HG02798 (cell line): ENCODE data around the gene HOXA10.

Experiments
- ATAC-seq: cut with Tn5 transposase; IDR thresholded peaks from one replicate; pipeline ENCODE4 v1.9.1; 2021; ENCODE audit warnings: mild to moderate bottlenecking; ENCODE audit not compliant: unreplicated experiment, poor library complexity

Gene HOXA10

DNA sequence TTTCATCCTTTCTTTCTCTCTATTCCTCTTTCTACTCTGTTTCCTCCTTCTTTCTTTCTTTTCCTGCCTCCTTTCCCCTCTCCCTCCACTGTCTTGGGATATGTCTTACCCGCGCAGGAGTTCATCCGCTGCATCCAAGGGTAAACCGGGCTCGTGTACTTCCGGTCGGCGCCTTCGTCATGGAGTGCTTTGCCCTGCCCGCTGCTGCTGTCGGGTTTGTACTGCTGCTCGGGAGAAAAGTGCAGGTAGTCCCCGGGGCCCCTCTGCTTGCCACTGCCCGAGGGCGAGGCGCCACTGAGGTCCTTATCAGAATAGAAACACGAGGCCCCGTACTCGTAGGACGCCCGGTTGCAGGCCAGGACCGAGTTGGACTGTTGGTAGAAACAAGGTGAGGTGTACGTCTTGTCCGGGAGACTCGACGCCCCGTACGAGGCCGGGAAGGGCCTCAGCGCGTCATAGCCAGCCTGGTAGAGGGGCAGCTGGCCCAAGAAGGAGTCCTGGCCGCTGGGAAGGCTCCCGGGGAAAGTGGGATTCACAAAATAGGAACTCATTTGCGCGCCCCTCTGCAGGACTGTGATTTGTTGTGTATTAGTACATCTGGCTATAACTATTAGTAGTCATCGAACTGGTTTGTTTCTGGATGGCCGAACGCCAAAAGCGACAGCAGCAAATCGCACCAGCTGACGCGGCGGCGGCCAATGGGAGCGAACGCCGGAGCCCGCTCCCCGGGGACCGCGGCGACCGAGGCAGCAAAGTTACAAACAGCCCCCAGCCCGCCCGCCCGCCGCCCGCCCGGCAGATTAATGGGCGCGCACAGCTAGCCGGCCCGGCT lies 26.7 kb downstream of the HOXA10 start, which contains the start of gene HOXA6:
TSS of gene HOXA6 (minus strand) at position 576 of the 832 bp plus-strand sequence. CDS start at position 551, 25 bp downstream.
- ATAC-seq = no peak

DNA sequence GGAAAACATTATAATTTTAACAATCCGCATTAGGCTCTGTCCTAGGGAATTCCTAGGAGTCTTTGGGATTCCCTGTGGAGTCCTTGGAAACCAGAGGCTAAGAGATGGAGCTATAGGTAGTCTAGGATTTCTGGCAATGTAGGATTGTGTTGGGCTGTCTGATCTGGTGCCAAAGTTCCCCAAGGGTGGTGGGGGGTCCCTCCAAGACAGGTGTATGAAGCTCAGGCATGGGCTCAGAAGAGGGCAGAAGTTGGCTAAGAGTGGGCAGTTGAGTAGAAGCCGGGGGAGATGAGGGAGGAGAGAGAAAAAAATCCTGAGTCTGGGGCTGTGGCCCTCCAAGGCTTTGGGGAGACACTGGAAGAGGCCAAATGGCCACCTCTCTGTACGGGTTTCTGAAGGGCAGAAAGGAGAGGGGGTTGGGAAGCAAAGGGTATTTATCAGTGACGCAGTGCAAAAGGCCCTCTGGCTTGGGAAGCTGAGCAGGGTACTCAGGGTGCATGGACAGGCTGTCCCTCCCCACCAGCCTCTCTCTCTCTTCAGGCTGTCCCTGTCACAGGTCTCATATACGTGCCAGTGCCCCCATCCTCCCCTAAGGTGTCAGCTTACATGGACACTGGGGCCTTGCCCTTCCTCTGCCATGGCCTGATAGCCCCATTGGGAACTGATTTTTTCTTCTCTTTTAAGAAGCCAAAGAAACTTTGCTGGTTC lies 27.5 kb downstream of the HOXA10 start:
- ATAC-seq = no peak

DNA sequence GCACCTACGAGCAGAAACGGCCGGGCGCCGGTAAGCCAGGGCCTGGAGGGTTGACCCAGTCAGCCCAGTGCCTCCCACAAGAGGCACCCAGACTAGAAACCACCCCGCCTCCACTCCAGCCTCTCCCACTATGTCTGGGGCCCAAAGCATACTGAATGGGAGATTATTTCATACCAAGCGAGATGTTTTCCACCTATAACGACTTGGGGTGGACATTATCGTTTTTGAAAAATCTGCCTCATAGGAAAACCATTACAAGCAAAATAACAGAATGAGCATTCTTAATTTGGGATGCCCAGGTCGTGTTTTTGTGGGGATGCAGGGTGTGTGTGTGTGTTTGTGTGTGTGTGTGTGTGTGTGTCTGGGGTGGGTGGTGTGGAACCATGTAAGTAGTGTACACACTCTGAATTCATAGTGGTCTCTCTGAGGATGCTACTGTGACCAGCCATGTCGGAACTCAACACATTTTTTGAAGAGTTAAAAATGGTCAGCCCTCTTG lies 28.2 kb downstream of the HOXA10 start:
- no peak for ATAC-seq

DNA sequence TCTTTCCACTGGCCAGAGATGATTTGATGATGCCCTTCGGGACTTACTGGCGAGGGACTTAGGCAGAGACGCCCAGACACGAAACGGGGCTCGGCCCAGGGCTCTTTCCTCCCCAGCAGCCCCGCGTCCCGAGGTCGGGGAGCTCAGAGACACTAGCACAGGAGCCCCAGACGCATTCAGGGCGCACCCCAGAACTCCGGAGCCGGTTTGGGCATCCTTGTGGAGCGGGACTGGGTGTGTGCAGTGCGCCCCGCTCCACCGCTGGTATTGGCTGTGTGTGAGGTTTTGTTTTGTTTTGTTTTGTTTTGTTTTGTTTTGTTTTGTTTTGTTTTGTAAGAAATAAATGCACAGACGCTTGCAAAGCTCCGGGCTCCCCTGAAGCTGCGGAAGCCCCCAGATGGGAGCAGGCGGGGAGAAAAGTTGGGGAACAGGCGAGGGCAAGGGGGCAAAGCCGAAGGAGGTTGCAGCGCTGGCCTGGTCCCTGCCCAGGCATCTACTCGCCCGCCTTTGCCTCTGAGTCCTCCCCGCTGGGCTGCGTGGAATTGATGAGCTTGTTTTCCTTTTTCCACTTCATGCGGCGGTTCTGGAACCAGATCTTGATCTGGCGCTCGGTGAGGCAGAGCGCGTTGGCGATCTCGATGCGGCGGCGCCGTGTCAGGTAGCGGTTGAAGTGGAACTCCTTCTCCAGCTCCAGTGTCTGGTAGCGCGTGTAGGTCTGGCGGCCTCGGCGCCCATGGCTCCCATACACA lies 28.8 kb downstream of the HOXA10 start:
- ATAC-seq = no peak

DNA sequence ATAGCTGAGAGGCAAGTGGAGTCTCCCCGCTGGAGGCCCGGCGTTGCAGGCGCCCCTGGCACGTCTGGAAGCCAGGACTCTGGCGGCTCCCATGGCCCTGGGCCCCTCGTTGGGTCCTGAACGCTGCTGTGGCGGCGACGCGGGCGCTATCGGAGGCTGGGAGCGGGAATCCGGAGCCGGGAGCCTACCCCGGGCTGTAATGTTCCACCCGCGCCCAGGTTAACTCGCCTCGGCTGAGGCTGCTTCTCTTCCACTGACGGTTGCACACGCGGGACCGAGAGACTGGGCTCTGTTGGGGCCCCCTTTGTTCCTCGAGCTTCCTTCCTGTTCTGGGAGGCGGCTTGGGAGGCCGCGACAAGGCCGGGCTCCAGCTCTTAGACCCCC lies 29.3 kb downstream of the HOXA10 start:
- ATAC-seq = no peak

DNA sequence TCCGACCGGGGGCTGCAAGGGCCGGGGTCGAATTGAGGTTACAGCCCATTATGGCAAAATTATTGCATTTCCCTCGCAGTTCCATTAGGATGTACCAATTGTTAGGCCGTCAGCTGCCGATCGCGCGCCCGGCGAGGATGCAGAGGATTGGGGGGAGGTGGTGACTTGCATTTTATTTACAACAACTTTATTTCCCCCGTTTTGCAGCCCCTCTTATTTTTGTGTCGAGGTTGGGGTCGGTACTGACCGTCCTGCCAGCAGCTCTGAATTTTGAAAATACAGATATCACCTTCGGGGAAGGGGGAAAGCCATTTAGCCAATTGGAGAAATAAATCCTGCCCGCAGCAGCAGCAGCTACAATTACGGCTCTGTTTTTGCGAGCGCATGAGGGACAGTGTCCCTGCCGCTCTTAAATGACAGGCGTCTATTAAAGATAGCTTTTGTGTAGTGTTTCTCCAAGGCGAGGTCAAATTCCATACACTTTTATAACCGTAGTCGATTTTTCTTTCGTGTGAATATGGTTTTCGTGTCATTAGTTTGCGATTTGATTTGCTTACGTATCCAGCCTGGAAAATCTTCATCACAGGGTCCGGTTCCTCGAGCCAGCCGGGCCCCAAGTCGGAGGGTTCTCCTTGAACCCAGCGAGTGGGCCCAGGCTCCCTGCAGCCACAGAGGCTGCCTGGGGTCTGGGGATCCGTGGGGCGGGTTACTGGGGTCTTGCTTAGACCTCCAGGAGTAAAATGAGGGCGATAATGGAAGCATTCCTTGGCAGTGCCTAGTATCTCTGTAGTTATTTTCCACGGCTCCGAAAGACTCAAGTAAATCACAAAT lies 30.0 kb downstream of the HOXA10 start:
- no peak for ATAC-seq

DNA sequence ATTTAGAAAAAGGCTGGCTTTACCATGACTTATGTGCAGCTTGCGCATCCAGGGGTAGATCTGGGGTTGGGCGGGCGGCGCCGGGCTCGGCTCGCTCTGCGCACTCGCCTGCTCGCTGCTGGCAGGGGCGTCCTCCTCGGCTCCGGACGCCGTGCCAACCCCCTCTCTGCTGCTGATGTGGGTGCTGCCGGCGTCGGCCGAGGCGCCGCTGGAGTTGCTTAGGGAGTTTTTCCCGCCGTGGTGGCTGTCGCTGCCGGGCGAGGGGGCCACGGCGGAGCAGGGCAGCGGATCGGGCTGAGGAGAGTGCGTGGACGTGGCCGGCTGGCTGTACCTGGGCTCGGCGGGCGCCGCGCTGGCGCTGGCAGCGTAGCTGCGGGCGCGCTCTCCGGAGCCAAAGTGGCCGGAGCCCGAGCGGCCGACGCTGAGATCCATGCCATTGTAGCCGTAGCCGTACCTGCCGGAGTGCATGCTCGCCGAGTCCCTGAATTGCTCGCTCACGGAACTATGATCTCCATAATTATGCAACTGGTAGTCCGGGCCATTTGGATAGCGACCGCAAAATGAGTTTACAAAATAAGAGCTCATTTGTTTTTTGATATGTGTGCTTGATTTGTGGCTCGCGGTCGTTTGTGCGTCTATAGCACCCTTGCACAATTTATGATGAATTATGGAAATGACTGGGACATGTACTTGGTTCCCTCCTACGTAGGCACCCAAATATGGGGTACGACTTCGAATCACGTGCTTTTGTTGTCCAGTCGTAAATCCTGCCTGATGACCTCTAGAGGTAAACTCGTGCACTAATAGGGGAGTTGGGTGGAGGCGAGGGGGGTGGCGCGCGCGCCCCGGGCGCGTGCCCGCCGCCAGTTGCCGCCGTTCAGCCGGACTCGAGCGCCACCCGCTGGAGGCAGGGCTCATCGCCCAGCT lies 30.8 kb downstream of the HOXA10 start, which contains the start of gene HOXA5:
TSS of gene HOXA5 (minus strand) at position 659 of the 927 bp plus-strand sequence. CDS start at position 585, 74 bp downstream.
- ATAC-seq = no peak

DNA sequence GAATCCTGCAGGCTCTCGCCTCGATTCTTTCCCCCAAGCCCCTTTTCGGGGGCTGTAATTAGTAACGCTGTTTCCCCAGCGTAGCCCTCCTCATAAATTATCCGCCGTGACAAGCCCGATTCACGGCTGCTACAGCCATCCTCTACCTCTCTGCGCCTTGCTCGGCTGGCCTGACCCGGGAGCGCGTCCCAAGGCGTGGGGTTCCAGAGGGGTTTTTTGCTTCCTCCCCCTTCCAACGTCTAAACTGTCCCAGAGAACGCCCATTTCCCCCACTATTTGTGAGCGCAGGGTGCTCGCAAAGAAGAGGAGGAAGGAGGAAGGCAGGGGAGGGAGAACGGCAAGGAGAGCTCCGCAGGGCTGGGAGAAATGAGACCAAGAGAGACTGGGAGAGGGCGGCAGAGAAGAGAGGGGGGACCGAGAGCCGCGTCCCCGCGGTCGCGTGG lies 31.5 kb downstream of the HOXA10 start:
- no peak for ATAC-seq

DNA sequence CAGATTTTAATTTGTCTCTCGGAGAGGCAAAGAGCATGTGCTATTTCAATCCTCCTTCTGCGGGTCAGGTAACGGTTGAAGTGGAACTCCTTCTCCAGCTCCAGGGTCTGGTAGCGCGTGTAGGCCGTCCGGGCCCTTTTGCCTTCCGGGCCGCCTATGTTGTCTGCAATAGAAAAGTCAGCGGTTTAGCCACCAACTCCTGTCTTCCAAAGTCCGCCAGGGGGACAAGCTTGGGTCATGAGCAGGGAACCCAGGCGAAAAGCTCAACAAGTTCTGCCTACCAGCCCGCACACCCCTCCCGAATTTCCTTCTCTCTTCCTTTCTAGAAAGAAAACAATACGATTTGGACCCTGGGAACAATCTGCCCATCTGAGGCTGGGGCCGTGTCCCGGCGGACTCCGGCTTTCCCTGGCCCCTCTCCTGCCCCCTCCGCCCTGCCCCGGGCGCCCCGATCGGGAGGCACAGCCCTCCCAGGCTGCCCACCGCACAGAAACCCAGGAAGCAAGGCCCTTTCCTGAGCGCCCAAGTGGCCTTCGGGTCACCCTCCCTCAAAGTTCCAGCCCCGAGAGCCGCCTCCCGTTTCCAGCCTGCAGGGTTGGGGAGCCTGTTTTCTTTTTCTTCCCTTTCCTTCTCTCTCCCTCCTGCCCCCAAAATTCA lies 32.1 kb downstream of the HOXA10 start:
- ATAC-seq = no peak

DNA sequence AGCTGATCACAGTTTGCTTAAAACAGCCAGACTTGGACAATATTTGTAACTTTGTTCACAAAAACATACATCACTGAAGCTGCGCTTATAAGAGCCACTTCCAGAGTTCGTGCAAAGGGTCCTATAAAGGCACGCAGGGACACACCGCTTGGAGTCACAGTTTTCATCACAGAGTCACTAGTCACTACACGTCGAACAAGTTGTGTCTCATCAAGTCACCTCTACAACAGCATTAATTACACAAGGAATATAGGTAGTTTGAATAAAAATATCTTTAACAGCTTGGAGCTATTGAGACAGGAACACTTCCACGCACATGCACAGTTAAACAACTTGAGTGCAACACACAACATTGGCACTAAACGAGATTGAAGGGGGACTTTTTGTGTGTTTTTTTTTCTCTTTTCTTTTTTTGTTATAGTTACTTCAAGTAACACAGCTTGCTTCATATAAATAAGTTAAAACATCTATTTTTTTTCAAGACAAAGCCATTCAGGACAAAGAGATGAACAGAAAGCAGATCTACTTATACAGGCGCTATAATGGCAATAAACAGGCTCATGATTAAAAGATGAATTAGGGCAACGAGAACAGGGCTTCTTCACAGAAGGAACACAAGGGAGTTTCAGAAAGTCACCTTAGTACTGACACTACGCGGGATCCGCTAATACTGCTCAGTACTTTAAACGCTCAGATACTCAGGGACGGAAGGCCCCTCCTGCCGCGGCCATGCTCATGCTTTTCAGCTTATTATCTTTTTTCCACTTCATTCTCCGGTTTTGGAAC lies 32.8 kb downstream of the HOXA10 start:
- ATAC-seq = no peak

DNA sequence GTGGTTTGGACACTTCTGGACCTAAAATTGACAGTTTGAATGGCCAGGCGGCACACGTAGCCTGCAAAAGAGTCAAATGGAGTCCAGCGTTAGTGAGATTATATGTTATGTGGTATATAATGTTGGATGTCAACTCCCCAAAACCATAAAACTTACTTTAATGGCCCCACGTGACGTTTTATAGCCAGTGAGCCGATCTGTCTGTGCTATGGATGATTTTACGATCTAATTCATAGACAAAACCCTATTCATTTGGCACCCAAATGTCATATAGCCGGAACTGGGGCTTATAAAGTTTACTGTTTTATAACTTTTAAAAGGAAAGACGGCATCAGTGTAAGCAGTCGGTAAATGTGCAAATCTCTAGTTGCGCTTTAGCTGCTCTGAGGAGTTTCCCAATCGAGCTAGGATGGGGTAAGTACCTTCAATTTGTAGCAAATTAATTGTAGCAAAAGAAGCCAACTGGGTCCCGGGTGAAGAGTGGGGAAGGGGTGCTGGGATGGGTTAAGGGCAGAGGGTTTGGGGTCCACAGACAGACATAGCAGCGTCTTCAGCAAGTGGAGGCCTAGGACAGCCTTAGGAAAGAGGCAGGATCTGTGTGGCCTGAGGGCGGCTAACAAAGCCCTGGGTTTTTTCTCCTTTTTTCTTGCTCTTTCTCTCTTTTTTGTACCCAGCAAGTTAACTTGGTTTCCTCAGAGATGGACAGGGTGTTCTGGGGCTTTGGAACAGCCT lies 33.8 kb downstream of the HOXA10 start:
- ATAC-seq = no peak

DNA sequence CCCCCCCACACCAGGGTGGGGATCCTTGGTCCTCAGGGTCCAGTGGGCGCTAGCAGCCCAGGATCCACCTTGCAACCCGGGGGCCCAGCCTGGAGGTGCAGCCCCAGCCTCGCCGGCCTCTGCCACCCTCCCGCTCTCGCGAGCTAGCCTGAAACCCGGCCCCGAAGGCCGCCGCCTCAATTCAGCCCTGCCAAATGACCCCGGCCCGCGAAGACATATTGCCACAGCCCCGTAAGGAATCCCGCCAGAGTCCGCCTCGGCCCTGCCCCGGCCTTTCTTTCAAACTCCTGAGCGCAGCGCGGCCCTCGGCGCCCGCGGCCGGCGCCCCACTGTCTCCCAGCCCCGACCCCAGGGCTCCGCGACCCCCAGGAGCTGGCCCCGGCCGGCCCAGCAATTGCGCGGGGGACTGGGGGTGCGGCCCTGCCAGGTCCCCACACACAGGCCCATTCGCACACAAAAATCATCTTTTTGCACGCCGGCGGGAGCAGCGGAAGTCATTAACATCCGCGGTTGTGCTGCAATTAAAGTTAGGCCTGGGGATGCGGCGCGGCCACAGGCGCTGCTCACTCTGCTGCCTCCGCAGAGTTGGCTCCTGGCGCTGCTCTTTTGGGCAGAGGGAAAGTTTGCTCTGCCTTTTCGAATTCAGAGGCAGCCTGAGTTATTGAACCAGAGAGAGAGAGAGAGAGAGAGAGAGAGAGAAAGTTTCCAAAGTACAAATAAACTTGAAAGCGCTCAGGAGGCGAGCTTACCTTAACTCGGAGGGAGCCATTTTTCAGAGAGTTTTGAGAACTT lies 34.6 kb downstream of the HOXA10 start:
- no peak for ATAC-seq

DNA sequence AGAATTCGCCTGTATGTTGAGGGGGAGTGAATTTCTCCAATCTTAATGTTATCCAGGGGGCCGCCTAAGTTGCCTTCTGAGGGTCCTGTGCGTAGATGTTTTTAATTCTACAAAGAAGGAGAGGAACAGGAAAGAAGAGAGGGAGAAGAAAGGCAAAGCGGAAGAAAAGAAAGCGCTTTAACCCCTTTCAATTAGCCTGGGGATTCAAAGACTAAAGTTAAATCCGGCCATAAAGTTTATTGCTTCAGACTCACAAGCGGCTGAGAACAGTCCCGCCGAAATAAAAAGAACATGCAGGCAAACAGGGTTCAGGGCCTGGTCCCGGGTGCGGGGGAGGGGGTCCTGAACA lies 35.2 kb downstream of the HOXA10 start:
- ATAC-seq = no peak

DNA sequence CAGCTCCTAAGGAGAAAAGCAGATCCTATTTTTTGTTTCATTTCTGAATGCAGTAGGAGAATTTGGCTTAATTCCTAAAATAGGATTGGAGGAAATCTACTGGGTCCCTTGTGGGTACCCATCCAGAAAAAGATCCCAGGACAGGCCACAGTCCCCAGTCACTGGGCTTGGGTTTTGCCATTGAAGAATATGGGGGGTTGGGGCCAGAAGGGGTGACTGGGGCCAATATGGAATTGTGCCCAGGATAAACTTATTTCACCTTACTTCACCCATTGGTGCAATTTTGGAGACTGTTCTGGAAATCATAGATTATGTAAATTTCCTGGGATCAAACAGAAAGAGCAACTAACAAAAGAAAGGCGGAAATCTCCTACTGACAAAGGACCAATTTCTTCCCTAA lies 35.6 kb downstream of the HOXA10 start:
- ATAC-seq = no peak

DNA sequence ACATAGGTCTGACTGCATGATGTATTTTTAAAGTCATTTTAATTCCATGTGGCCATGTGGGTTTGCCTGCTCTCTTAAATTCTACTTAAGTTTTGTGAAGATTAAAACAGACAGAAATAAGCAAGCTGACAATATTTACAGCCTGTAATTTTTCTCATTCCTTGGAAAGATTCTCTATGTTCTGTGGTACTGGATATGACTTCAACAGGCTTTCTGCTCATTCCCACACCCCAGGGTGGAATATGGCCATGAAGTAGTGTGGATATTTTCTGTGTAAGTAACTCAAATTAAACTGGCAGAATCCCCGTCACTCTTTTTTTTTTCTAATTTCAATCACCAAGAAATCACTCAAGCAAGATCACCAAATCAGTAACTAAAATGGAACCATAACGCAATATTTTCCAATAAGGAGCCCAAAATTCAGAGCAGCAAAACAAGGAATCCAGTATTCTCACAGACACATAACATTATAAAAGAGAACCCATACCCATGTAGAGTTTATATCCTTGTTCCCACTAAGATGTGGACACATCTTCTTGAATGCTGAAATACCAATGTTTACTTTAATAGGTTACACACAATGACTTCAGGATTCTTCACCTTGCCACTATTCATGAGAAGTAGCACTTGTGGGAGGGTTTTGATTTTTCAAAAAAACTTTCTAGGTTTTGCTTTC lies 36.3 kb downstream of the HOXA10 start:
- no peak for ATAC-seq

DNA sequence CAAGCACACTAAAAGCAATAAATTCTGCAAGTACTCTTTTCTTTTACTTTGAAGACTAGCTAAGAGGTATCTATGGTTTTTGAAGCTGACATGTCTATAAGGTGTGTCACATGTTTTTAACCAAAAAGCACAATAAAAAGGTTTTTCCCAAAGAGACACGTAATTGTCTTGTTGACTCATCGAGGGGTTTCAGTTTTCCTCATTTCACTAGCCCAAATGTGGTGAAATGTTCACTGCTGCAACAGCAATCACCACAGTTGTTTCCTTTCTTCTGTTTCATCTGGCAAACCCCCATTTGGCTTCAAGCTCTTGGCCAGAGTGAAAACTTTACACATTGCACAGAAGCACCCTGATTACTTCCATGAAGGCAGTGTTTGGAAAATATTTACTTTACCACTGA lies 39.7 kb downstream of the HOXA10 start:
- no peak for ATAC-seq
